Activated B cell treated with CpG ODN at 0.5 μM for 24 hours (primary cell): ENCODE data around the gene CHCHD3. TPM values are rescaled to one million over a fixed set of nuclear protein-coding genes. Genes with fewer than 3 reads are reported as not detected.

Experiments
- ATAC-seq: fragments of 200-7000 bp; cut with Tn5 transposase; one replicate; pipeline ENCODE4 v1.10.0; 2021; ENCODE audit warnings: low read depth, mild to moderate bottlenecking, moderate library complexity
- CTCF ChIA-PET: fragments of 350-600 bp; sonication (Branson Sonifier 250); formaldehyde crosslinking; loops from one replicate; lab custom pipeline; 2021; ENCODE audit warnings: antibody characterized with exemption; lab: Charles Lee
- POLR2A ChIA-PET: fragments of 350-600 bp; sonication (Branson Sonifier 250); formaldehyde crosslinking; loops from one replicate; lab custom pipeline; 2021; ENCODE audit warnings: antibody characterized with exemption; lab: Charles Lee
- DNase-seq: peaks from one replicate; pipeline ENCODE4 v3.0.0; 2022
- H3K27ac Mint-ChIP-seq: one replicate; pipeline ENCODE4 v1.8.0; 2020; ENCODE audit warnings: mixed read lengths
- H3K27me3 Mint-ChIP-seq: one replicate; pipeline ENCODE4 v1.8.0; 2021; ENCODE audit warnings: mixed read lengths
- H3K36me3 Mint-ChIP-seq: one replicate; pipeline ENCODE4 v1.8.0; 2021; ENCODE audit warnings: low read depth, mixed read lengths
- H3K4me1 Mint-ChIP-seq: one replicate; pipeline ENCODE4 v1.8.0; 2021; ENCODE audit warnings: mixed read lengths
- H3K4me3 Mint-ChIP-seq: one replicate; pipeline ENCODE4 v1.8.0; 2020; ENCODE audit warnings: mild to moderate bottlenecking, mixed read lengths
- H3K9me3 Mint-ChIP-seq: one replicate; pipeline ENCODE4 v1.8.0; 2020; ENCODE audit warnings: mixed read lengths
- CTCF ChIP-seq: fragments of 200-600 bp; IDR thresholded peaks from one replicate; pipeline ENCODE4 v1.8.0; 2022; ENCODE audit warnings: antibody characterized with exemption, mild to moderate bottlenecking
- intact Hi-C: fragments of 100-400 bp; cut with micrococcal nuclease; formaldehyde crosslinking; loops from one replicate; pipeline ENCODE4 v1.15.1; 2024
- total RNA-seq: library from RNA; stranded (reverse); gene quantifications from 2 replicates; pipeline ENCODE4 v1.2.3, GENCODE V29; 2022

Gene CHCHD3
- total RNA-seq, 1 donor from 2014 or later = 53.6 TPM

GRCh38 chr7:133022661-133023060 is 59.2 kb downstream of the CHCHD3 start:
- ATAC-seq (no peak), DNase-seq (no peak)
- Mint-ChIP-seq H3K4me1 (no peaks in the 10 kb centered on the region), H3K36me3 (peaks cover 35% of the 10 kb centered on the region), H3K27me3 (no peaks in the 10 kb centered on the region), H3K27ac (no peak overlapping the region), H3K4me3 (no peak overlapping the region), H3K9me3 (no peaks in the 10 kb centered on the region)
- no peak for TF ChIP-seq CTCF
- POLR2A ChIA-PET = no interaction called here
- CTCF ChIA-PET = no interaction called here
- intact Hi-C loops = no loop called here

GRCh38 chr7:133021196-133021595 is 60.7 kb downstream of the CHCHD3 start:
- no peak for ATAC-seq
- no peak for TF ChIP-seq CTCF
- no peaks in the 10 kb centered on the region for H3K9me3 Mint-ChIP-seq
- no peak overlapping the region for H3K4me3 Mint-ChIP-seq
- DNase-seq = no peak
- ChIA-PET CTCF (no interaction called here), POLR2A (no interaction called here)
- intact Hi-C loops = no loop called here
- no peaks in the 10 kb centered on the region for H3K27me3 Mint-ChIP-seq
- H3K27ac Mint-ChIP-seq = no peak overlapping the region
- no peaks in the 10 kb centered on the region for H3K4me1 Mint-ChIP-seq
- peaks cover 35% of the 10 kb centered on the region for H3K36me3 Mint-ChIP-seq

GRCh38 chr7:133020496-133020895 is 61.4 kb downstream of the CHCHD3 start:
- H3K9me3 Mint-ChIP-seq = no peaks in the 10 kb centered on the region
- CTCF ChIA-PET = no interaction called here
- no peak for DNase-seq
- H3K27ac Mint-ChIP-seq = no peak overlapping the region
- POLR2A ChIA-PET = no interaction called here
- H3K4me3 Mint-ChIP-seq = no peak overlapping the region
- TF ChIP-seq CTCF = no peak
- peaks cover 3% of the 10 kb centered on the region for H3K4me1 Mint-ChIP-seq
- ATAC-seq = no peak
- intact Hi-C loops = no loop called here
- H3K36me3 Mint-ChIP-seq = peaks cover 39% of the 10 kb centered on the region
- no peaks in the 10 kb centered on the region for H3K27me3 Mint-ChIP-seq

- peaks cover 3% of the 10 kb centered on the region for H3K9me3 Mint-ChIP-seq
- no peaks in the 10 kb centered on the region for H3K27me3 Mint-ChIP-seq
- POLR2A ChIA-PET = interaction anchor here (0.6 kb wide), 1 partner anchor 1108 kb away, joined by 11 read pairs; no protein-coding TSS in a partner anchor
- CTCF ChIA-PET = no interaction called here
- peaks cover 3% of the 10 kb centered on the region for H3K4me1 Mint-ChIP-seq
- TF ChIP-seq CTCF = no peak
- H3K27ac Mint-ChIP-seq = no peak overlapping the region
- ATAC-seq (no peak), DNase-seq (no peak)
- H3K36me3 Mint-ChIP-seq = peaks cover 40% of the 10 kb centered on the region
- intact Hi-C loops = no loop called here
- H3K4me3 Mint-ChIP-seq = no peak overlapping the region
Observed at GRCh38 chr7:133019590-133019989, 62.3 kb downstream of the CHCHD3 start.

GRCh38 chr7:133016604-133017003 is 65.3 kb downstream of the CHCHD3 start:
- Mint-ChIP-seq H3K4me3 (no peak overlapping the region), H3K27ac (no peak overlapping the region), H3K36me3 (peaks cover 26% of the 10 kb centered on the region), H3K27me3 (no peaks in the 10 kb centered on the region), H3K9me3 (peaks cover 3% of the 10 kb centered on the region), H3K4me1 (peaks cover 3% of the 10 kb centered on the region)
- ATAC-seq = no peak
- DNase-seq = no peak
- intact Hi-C loops = no loop called here
- CTCF ChIA-PET = no interaction called here
- POLR2A ChIA-PET = no interaction called here
- no peak for TF ChIP-seq CTCF
